Measurements from ENCODE around the gene TMEM8B. TPM values are rescaled to one million over a fixed set of nuclear protein-coding genes. Genes with fewer than 3 reads are reported as not detected.

The TMEM8B gene
- total RNA-seq, 1 experiment from 2014 or later: 6.4 TPM

DNA sequence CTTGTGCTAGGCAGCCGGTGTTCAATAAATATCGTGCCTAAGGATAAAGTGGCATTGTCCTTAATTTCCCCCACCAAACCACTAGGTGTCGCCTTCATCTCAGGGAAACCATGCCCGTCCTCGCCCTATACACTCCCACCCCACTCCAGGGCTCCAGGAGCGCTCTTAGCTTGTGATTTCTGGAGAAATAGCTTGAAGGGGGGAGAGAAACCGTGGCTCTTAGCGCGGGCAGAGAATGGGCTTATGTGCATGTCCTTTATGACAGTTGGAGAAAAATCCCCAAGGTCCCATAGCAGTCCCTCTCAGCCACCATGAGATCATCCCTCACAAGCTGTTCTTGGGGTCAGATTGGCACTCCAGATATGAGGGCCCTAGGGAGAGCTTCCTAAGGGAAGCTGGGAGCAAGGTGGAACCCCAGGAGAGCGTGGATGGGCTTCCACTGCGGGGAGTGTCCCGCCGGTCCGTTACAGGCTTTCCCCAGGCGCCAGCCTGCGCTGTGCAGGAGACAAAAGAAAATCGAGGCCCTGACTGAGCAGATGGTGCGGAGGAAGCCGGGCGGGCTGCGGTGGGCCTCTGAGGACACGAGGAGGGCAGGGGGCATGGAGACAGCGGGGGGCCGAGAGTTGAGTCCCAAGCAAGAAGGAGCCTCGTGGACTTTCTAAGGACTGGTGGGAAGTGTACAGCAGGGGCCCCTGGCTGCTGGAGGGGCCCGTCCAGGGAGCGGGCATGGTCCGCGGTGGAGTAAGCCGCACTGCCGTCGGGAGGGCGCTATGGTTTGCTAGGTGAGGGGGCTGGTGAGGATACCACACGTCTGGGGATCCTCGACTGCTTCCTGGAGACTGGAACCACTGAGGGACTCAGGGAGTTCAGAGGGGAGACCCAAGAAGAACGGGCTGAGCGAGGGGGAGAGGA lies 38.4 kb upstream of the TMEM8B start:
- no peak overlapping the region for H3K4me3 ChIP-seq
- POLR2A ChIA-PET (ENCODE audit: unreplicated experiment): no interaction called here

GRCh38 chr9:35791297-35791921 lies 37.6 kb upstream of the TMEM8B start, which contains the start of gene NPR2:
Gene NPR2 (plus strand): TSS chr9:35791591. CDS start chr9:35792409, 818 bp downstream.
- ChIA-PET CTCF (no interaction called here), POLR2A (ENCODE audit: unreplicated experiment) (no interaction called here)
- Histone ChIP-seq H2AFZ (no peak within 1 kb of the TSS), H3K27me3 (ENCODE audit: insufficient read depth, low read depth) (no peaks in the 10 kb centered on the region), H3K36me3 (ENCODE audit: low read depth) (no peaks in the 10 kb centered on the region), H3K4me3 (no peak within 1 kb of the TSS), H3K4me1 (replicated peaks; ENCODE audit: insufficient read depth) (0 out of 2 replicates have a peak, but pooled peaks cover 7% of the 10 kb centered on the region), H4K20me1 (ENCODE audit: insufficient read depth) (no peaks in the 10 kb centered on the region), H3K27ac (no peak within 1 kb of the TSS), H3K9me2 (ENCODE audit: insufficient read depth) (no peaks in the 10 kb centered on the region), H3K9me3 (ENCODE audit: insufficient read depth, low read depth) (no peaks in the 10 kb centered on the region), H3K4me2 (no peak within 1 kb of the TSS), H3K79me2 (ENCODE audit: low read depth) (no peaks in the 10 kb centered on the region), H3F3A (ENCODE audit: insufficient read depth, low read depth) (peaks cover 4% of the 10 kb centered on the region; the same call in 1 of the 2 replicates)
- BruUV-seq (replicated peaks): no TSS peak
- TF ChIP-seq EZH2 (IDR thresholded peaks at IDR 0.05; ENCODE audit: low read depth) (no peak), CTCF (conservative IDR thresholded peaks at IDR 0.05) (no peak)
- no peak for DNase-seq
- intact Hi-C loops (cut with micrococcal nuclease; ENCODE audit: unreplicated experiment): no loop called here

More for the DNA sequence above, 38.4 kb upstream of the TMEM8B start:
- Histone ChIP-seq H2AFZ (no peak overlapping the region), H3K9me3 (ENCODE audit: insufficient read depth, low read depth) (no peaks in the 10 kb centered on the region), H3K4me2 (no peak overlapping the region), H3F3A (ENCODE audit: insufficient read depth, low read depth) (peaks cover 4% of the 10 kb centered on the region; the same call in 1 of the 2 replicates), H3K36me3 (ENCODE audit: low read depth) (no peaks in the 10 kb centered on the region), H3K79me2 (ENCODE audit: low read depth) (no peaks in the 10 kb centered on the region), H3K4me1 (replicated peaks; ENCODE audit: insufficient read depth) (0 out of 2 replicates have a peak, but pooled peaks cover 4% of the 10 kb centered on the region), H3K27ac (no peak overlapping the region), H3K27me3 (ENCODE audit: insufficient read depth, low read depth) (no peaks in the 10 kb centered on the region), H3K9me2 (ENCODE audit: insufficient read depth) (no peaks in the 10 kb centered on the region), H4K20me1 (ENCODE audit: insufficient read depth) (no peaks in the 10 kb centered on the region)
- DNase-seq: peak in 1 of 2 experiments; percentile 34
- no peak for TF ChIP-seq EZH2 (IDR thresholded peaks at IDR 0.05; ENCODE audit: low read depth)
- peak; percentile 80 for TF ChIP-seq CTCF (conservative IDR thresholded peaks at IDR 0.05)
- BruUV-seq (replicated peaks): no TSS peak
- intact Hi-C loops (cut with micrococcal nuclease; ENCODE audit: unreplicated experiment): loop anchor here (1.0 kb wide), 2 partner anchors 92 to 233 kb away; no protein-coding TSS in a partner anchor
- CTCF ChIA-PET: interaction anchor here (0.6 to 1.2 kb wide), 5 partner anchors 22 to 393 kb away, joined by 3 to 13 read pairs (median 4); partner anchors contain the start of gene SPAG8

DNA sequence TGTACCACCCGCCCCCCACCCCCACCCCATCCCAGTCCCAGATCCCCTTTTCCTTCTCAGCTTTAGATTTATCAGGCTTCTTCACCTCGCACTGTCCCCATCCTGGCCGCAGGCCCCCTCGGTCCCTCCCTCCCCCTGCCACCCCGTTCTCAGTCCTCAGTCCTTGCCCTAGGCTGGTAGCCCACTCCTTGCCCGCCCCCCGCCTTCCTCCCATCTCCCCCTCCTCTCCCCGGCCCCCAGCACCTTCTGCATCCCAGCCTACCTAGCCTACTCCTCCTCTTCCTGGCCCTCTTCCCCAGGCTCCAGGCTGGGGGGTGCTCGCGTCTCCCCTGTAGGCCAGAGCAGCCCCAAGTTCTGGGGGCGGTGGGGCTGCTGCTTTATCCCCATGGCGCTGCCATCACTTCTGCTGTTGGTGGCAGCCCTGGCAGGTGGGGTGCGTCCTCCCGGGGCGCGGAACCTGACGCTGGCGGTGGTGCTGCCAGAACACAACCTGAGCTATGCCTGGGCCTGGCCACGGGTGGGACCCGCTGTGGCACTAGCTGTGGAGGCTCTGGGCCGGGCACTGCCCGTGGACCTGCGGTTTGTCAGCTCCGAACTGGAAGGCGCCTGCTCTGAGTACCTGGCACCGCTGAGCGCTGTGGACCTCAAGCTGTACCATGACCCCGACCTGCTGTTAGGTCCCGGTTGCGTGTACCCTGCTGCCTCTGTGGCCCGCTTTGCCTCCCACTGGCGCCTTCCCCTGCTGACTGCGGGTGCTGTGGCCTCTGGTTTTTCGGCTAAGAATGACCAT lies 36.8 kb upstream of the TMEM8B start:
- H3K36me3 ChIP-seq (ENCODE audit: low read depth): no peaks in the 10 kb centered on the region
- intact Hi-C loops (cut with micrococcal nuclease; ENCODE audit: unreplicated experiment): no loop called here
- no peaks in the 10 kb centered on the region for H3K9me2 ChIP-seq (ENCODE audit: insufficient read depth)
- no peak overlapping the region for H3K4me3 ChIP-seq
- BruUV-seq (replicated peaks): no TSS peak
- no peaks in the 10 kb centered on the region for H3K9me3 ChIP-seq (ENCODE audit: insufficient read depth, low read depth)
- H4K20me1 ChIP-seq (ENCODE audit: insufficient read depth): no peaks in the 10 kb centered on the region
- no peaks in the 10 kb centered on the region for H3K79me2 ChIP-seq (ENCODE audit: low read depth)
- H2AFZ ChIP-seq: no peak overlapping the region
- POLR2A ChIA-PET (ENCODE audit: unreplicated experiment): no interaction called here
- CTCF ChIA-PET: no interaction called here
- no peaks in the 10 kb centered on the region for H3K27me3 ChIP-seq (ENCODE audit: insufficient read depth, low read depth)
- H3K27ac ChIP-seq: no peak overlapping the region
- peaks cover 4% of the 10 kb centered on the region; the same call in 1 of the 2 replicates for H3F3A ChIP-seq (ENCODE audit: insufficient read depth, low read depth)
- 0 out of 2 replicates have a peak, but pooled peaks cover 7% of the 10 kb centered on the region for H3K4me1 ChIP-seq (replicated peaks; ENCODE audit: insufficient read depth)
- TF ChIP-seq EZH2 (IDR thresholded peaks at IDR 0.05; ENCODE audit: low read depth) (no peak), CTCF (conservative IDR thresholded peaks at IDR 0.05) (no peak)
- no peak for DNase-seq
- H3K4me2 ChIP-seq: no peak overlapping the region
